HG03039 (cell line): ENCODE results near the gene DAPP1.
"Not testable (repeated sequence)": the region's sequence is repeated elsewhere in the genome, so short reads cannot be mapped to it uniquely, and the experiment has no call there.

Experiments
- ATAC-seq: cut with Tn5 transposase; IDR thresholded peaks from one replicate; pipeline ENCODE4 v1.9.1; 2021; ENCODE audit warnings: mild to moderate bottlenecking, moderate library complexity; ENCODE audit not compliant: unreplicated experiment

Gene DAPP1, protein sequence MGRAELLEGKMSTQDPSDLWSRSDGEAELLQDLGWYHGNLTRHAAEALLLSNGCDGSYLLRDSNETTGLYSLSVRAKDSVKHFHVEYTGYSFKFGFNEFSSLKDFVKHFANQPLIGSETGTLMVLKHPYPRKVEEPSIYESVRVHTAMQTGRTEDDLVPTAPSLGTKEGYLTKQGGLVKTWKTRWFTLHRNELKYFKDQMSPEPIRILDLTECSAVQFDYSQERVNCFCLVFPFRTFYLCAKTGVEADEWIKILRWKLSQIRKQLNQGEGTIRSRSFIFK

DNA sequence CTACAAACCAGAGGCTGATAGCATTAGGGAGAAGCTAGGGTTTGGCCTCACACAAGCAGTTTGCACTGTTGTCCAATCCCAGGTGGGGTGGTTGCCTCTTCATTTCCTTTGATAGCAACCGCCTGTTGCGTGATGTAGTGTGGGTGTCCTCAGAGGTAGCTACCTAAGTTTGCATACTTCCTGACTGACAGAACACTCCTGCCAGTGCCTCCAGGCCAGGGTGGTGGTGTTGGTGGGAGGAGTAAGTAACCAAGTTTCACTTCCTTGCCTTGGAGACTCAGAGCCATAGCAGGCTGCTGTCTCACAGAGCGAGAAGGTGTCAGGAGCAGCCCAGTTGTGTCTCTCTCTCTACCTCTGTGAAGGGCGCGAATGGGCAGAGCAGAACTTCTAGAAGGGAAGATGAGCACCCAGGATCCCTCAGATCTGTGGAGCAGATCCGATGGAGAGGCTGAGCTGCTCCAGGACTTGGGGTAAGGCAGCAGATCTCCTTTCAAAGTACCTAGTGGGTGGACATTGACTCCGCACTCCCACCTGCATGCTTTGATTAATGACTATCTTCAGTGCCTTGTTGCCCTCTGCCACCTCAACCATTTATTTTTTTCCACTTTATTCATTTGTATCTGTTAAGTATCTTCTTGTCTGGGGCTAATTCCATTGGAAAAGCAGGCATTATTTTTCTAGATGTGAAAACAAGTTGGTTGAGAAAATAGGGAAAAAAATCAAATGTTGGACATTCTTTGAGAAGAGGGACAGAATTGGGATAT is at the start of gene DAPP1:
Gene DAPP1, plus strand, starts transcription at position 283 of the 764 bp plus-strand sequence. Its CDS starts 87 bp downstream, at position 370.
- peak; percentile 95 for ATAC-seq

DNA sequence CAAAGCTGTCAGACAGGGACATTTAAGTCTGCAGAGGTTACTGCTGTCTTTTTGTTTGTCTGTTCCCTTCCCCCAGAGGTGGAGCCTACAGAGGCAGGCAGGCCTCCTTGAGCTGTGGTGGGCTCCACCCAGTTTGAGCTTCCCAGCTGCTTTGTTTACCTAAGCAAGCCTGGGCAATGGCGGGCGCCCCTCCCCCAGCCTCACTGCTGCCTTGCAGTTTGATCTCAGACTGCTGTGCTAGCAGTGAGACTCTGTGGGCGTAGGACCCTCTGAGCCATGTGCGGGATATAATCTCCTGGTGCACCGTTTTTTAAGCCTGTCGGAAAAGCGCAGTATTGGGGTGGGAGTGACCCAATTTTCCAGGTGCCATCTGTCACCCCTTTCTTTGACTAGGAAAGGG is 45.8 kb upstream of the DAPP1 start:
- ATAC-seq: not testable (repeated sequence)

DNA sequence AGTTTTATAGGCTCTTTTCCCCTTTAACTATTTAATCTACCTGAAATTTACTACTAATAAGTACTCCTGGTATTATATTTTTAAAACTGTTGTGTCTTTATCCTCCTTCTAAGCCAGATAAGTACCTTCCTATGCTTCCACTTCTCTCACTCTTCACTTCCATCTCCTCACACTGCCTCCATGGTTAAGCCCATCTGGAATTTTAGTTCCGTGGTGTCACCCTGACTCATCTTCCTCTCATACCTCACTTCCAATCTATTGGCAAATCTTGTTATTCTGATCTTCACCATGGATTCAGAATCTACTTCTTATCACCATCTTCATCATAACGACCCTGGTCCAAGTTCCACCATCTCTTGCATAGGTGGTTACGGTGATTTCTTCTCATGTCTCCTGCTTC is 32.7 kb upstream of the DAPP1 start:
- ATAC-seq: no peak

DNA sequence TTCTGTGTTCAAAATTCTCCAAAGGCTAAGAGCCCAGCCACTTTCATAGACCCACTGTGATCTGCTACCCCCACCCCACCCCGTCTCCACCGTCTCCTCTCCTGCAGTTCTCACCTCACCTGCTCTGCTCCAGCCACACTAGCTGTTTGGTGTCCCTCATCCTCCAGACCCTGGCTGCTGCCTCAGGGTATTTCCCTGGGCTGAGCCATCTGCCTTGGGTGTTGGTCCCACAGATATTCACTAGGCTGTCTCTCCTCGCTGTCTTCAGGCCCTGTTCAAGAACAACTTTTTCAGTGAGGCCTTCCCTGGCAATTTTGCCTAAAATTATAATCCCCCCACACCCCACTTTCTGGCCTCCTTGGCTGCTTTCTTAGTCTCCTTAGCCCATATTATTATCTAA is 31.8 kb upstream of the DAPP1 start:
- ATAC-seq: no peak

DNA sequence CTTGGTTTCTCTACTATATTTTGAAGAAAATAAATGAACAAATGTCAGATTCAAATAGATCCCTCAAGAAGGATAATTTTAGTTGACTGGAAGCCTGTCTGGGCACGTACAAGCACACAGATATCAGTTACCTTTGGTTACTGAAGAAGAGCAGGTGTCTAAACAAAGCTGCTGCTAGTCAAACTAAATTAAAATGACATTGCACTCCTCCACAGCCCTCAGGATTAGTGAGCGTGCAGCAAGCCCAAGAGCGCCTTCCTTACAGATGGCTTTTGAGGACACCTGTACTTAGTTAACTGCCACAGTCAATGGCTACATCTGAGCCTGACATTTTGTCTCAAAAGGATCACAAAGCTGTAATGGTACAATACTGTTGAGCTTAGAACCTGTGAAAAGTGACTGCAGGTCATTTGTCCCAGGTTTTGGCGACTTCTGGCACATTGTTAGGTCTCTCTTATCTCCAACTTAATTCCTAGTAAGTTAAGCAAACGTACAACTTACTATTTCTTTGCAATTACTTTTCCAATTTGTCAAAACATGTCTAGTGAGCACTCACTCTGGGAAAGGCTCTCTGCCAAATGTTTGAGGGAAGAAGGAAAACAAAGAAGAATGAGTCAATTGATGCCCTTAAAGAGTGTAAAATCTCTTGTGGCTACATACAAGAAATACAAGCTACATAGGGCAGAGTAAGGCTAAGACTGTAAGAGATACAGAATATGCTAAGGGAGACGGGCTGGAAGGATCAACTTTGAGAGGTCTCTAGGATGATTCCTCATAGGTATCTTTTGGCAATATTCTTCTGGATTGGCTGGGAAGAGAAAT is 25.6 kb upstream of the DAPP1 start:
- no peak for ATAC-seq

DNA sequence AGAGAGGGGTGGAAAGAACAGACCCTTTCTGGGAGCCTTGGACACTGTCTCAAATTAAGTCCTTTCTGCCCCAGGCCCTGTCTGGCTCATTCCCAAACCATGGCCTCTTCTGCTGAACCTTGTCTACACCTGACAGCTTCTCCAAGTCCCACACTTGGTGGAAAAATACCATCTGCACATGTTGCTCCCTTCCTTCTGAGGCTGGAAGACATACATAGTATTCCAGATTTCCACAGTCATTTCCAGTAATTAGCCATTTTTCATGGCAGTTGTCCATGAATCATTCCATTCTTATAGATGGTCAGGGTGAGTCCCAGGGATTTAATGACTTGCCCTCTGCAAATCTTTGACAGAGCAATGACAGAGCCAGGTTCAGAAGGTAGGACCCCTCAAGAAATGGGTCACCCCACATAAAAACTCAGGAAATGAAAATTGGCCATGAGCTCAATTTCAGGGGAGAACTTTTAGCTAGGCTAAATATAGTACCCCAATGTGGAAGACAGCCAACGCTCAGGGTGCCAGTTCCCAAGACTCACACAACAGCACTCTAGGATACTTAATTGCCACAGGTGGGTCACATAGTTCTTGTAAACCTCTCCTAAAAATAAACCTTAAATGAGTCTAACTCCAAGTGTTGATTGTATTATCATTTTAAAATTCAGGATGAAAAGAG is 16.2 kb upstream of the DAPP1 start:
- ATAC-seq: no peak

DNA sequence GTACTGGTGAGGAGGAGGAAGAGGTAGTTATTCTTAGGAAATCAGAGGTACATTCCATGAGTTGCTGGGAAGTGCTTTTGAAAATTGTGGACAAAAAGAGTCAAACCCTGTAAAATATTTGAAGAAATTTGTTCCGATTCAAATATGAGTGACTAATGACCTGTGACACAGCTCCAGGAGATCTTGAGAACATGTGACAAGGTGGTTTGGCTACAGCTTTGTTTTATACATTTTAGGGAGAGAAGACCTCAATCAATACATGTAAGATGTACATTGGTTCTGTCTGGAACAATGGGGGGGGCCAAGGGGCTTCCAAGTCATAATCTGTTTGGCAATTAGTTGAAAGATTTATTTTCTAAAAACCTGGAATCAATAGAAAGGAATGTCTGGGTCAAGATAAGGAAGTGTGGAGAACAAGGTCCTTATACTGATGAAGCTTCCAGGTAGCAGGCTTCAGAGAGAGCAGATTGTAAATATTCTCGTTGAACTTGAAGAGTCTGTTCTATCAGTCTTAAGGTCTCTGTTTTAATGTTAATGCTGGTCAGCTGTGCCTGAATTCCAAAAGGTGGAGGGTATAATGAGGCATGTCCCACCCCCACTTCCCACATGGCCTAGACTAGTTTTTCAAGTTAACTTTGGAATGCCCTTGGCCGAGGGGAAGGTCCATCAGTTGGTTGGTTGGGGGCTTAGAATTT is 15.5 kb upstream of the DAPP1 start:
- ATAC-seq: no peak

DNA sequence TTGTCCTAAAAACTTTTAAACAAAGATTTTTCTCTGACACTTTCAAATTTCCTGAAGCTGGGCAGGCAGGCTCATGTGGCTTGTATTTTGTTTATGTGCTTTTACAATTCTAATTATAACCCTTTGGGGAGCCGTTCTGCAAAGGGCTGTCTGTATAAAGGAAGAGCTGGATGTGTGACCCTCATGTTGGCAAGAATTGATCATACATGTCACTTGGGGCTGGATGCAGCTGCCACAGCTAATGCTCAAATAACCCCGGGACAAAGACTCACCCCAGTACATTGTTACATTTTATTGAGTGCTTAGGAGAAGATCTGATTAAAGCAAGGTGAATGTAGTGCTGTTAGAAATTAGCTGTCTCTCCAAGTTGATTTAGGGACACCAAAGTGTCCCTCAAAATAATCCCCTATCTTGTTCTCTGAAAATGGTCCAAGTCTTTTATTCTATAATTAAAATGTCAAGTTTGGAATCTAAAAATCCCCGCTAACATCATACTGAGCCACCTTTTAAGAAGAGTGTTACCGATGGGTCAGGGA is 13.0 kb upstream of the DAPP1 start:
- ATAC-seq: no peak

DNA sequence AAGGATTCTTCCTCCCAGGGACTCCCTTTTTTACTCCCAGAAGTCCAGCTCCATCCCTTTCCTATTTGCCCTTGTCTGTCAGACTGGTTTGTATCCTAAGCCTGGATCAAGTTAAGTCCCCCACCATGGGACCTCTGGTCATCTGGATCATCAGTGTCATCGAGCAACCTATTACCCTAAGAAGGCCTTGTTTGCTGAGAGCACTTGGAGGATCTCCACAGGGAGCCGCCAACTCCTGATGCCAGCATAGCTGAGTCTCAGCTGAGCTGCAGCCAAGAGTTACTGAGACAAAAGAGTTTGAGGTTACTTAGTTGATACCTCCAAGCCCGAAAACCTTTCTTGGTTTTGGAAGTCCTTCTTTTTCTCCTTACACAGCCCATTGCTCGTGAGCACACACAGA is 10.1 kb upstream of the DAPP1 start:
- no peak for ATAC-seq

DNA sequence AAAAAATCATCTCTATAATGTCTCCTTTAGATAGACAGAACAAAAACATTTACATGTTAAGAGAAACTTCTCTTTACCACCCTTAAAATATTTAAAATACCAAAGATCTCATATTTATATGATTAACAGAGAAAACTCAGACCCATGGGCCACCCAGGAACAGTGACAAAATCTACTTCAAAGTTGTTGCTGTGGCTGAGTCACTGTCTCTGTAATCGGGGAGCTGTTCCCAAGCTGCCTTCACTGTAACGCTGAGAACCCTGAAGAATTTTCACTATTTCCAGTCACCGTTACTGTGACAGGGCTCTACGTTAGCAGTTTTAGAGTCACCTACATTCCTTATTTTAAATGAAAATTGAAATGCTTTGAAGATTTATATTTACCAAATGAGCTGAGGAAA is 9.0 kb upstream of the DAPP1 start:
- no peak for ATAC-seq

DNA sequence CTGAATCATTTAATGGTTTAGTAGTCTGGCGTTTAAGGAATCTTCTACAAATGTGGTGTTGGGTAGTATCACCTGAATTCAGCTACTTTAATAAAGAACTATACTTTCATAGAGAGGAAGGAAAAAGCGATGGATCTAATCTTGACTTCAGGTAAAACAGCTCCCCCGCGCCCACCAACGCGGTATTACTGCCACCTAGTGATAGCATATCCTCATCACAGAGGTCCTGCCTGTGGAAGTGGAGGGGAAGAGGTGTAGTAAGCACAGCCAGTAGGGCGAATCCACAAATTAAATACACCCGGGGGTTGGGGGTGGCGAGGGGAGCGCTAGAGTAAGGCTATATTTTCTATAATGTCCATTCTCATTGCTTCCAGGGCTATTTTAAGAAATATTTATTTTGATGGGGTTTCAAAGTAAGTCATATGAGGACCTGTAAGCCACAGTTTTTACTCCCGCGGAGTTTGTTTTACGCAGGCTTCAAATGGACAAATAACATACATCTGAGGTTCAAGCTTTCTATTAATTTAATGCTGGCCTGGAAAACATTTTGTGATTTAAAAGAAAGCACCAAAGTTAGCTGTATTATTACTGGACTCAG is 8.3 kb upstream of the DAPP1 start:
- ATAC-seq: peak; percentile 93

DNA sequence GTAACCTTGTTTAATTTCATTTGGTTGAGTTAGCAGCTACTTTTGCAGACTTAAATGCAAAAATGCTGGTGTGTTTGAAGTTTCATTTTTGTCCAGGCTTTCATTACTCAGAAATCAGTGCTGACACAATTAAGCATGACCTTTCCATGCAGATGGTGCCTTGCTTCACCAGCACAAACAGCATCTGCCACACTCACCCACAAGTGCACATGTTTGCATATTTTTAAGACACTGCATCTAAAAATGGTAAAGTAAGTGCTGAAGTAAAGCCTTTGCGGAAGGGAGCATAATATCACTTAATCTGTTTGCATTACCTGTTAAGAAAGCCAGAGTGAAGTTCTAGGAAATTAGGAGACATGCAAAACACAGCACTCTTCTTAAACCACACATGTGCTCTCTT is 7.3 kb upstream of the DAPP1 start:
- ATAC-seq: no peak

DNA sequence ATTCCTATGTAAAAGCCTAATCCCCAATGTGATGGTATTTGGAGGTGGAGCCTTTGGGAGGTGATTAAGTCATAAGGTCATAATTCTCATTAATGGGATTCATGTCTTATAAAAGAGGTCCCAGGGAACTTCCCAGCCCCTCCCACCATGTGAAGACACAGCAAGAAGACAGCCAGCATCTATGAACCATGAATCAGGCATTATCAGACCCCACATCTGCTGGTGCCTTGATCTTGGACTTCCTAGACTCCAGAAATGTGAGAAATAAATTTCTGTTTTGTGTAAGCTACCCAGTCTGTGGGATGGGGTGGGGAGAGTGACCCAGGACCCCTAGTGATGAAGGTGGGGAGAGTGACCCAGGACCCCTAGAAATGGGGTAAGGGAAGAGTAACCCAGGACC is 6.1 kb upstream of the DAPP1 start:
- ATAC-seq: no peak

DNA sequence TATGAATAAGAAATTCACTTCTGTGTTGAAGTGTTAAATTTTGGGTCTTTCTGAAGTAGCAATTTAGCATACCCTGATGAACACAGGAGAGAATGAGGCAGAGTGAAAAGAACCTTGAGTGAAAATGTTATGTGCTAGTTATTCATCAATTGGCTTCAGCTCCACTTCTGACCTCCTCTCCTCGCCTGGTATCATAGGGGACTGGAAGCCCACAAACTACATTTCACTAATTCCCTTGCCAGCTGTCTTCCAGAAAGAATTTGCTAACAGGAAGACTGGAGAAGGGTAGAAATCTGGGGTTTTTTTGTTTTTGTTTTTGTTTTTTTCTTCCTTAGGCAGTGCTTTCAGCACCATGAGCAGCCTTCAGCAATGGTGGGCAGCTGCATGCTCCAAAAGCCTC is 5.5 kb upstream of the DAPP1 start:
- ATAC-seq: no peak

DNA sequence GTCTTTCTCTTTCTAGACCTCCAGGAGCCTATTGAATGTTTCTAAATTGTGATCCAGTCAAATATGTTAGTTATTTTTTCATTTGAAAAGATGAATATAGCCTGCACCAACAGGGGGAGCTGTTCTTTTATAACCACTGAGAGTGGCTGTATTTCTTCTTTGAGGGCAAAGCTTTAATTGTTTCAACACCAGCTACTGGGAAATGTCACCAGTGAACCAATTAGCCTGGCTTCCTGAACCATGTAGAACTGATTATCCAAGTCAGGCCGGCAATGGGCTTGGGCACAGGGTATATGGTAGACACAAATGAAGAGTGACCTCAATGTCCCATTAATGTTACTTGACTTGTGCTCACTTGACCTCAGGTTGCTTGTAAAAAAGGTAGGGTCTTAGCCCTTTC is 4.8 kb upstream of the DAPP1 start:
- no peak for ATAC-seq

DNA sequence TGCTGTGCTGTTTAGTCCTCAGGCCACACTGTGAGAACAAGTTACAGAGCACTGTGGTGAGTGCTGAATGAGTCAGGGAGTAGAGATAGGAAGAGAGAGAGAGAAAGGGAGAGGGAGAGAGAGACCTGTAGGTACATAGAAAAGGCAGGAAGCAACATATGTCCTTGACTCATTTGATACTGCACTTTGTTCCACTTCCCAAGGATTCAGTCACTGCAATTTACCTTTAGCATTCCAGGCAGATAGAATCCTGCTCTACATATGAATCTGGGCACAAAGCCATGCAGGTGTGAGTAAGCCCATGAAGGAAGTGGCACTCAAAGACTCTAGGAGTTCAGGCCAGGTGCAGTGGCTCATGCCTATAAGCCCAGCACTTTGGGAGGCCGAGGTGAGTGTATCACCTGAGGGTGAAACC is 1.0 kb upstream of the DAPP1 start:
- ATAC-seq: no peak

DNA sequence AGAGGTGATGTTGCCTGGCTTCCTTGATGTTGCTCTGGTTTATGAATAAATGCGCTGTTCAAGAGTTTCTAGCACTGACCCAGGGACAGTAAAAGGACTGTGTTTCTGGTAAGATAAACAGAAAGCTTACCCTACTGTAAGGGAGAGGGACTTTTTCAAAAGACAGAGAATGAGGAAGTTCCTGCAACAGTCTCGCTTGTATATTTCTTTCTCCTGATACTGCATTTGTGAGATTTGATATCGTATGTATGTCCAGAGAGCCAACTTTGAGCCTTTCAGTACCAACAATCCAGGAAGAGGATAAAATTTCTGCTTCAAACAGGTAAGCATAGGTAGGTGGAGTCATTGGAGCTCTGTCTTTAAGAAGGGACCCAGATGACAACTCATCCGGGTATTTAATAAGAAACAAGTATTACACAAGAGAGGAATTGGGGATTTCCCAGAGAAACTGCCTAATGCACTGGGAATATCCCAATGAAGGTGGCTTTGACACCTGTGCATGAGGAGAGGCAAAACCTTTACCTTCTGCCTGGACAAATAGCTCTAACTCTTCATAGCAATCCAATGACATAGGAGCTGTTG is 773 bp downstream of the DAPP1 start:
- ATAC-seq: no peak

DNA sequence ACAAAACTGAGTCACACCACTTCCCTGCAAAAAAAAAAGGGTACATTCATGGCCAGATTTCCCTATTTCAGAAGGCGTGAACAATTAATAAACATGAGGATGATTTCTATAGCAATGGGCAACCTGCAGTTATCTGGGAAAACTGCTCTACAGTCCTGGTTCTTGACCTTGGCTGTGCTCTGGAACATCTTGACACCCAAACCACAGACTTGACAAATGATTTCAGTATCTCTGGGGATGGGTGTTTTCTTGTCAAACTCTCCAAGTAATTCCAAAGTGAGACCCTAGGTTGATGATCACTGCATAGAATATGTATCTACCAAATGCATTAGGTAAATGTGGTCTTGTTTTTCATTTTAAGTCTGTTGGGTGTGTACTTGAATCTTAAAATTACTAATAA is 2.0 kb downstream of the DAPP1 start:
- ATAC-seq: no peak

DNA sequence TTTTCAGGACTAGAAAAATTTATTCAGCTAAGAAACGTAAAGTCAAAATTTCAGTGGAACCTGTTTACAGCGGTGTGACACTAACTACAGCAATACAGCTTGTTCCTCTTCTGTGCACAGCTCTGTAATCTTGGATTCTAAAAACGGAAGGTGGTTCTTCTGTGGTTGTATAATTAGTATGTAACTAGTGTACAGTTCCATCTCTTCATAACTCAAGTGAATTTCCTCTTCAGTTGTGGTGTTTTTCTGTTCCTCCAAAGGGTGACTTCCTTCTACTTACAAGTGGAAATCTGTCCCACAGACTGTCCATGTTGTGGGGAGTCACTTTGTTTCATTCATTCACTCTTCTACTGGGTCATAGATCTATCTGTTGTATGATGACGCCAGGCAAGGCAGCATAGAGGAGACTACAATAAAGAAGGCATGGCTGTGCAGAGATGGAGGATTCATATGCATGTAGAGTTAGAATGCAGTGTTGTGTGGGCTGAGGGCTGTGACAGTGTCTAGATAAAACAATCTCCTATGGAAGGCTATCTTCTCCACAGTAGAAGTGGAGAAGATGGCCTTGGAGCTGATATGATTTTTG is 5.4 kb downstream of the DAPP1 start:
- ATAC-seq: peak; percentile 68
